Thymus (tissue), 11 donors: ENCODE data around the gene RECQL5. TPM values are rescaled to one million over a fixed set of nuclear protein-coding genes. Genes with fewer than 3 reads are reported as not detected.

Experiments used
- DNase-seq, 9 donors: peaks; one replicate each; pipeline ENCODE4 v3.0.0-alpha.2; 2013; ENCODE audit warnings: low spot score in 9 of 9, low read depth in 6 of 9, missing footprints in 1 of 9
- H3K27ac ChIP-seq, 2 donors: one replicate each; pipeline ENCODE4 v1.5.1; 2013; ENCODE audit warnings: control low read depth in 1 of 2, low read depth in 1 of 2, low read length in 1 of 2, mild to moderate bottlenecking in 1 of 2, moderate library complexity in 1 of 2
- H3K27me3 ChIP-seq, 2 donors: one replicate each; pipeline ENCODE4 v1.5.1; 2013; ENCODE audit warnings: low read length in 1 of 2; ENCODE audit not compliant: control insufficient read depth in 2 of 2, insufficient read depth in 1 of 2
- H3K36me3 ChIP-seq, 2 donors: one replicate each; pipeline ENCODE4 v1.5.1; 2013; ENCODE audit warnings: low read length in 1 of 2, mild to moderate bottlenecking in 1 of 2, moderate library complexity in 1 of 2; ENCODE audit not compliant: control insufficient read depth in 2 of 2, insufficient read depth in 2 of 2
- H3K4me1 ChIP-seq, 2 donors: one replicate each; pipeline ENCODE4 v1.5.1; 2013; ENCODE audit warnings: low read length in 2 of 2; ENCODE audit not compliant: control insufficient read depth in 2 of 2, insufficient read depth in 2 of 2
- H3K4me3 ChIP-seq, 2 donors: one replicate each; pipeline ENCODE4 v1.5.1; 2013; ENCODE audit warnings: low read length in 2 of 2, control low read depth in 1 of 2, mild to moderate bottlenecking in 1 of 2
- H3K9me3 ChIP-seq, 2 donors: one replicate each; pipeline ENCODE4 v1.5.1; 2013; ENCODE audit warnings: low read length in 1 of 2, mild to moderate bottlenecking in 1 of 2; ENCODE audit not compliant: control insufficient read depth in 2 of 2, insufficient read depth in 1 of 2
- WGBS: extraction: QIAGEN DNeasy Blood & Tissue Kit; methylation state at CpG from one replicate; pipeline ENCODE4 v1.1.7; 2013; 5-methylcytosine and 5-hydroxymethylcytosine counted together
- polyA plus RNA-seq: library from polyadenylated mRNA; stranded (reverse); fragments of 200-250 nt; gene quantifications from one replicate; pipeline ENCODE4 v1.2.3, GENCODE V29; 2013
- total RNA-seq: library from RNA; stranded (reverse); fragments of 120-200 nt; gene quantifications from one replicate; pipeline ENCODE4 v1.2.4, GENCODE V29; 2013
- donor health status: healthy.

Gene RECQL5
- total and polyA plus RNA-seq, 2 donors = 17.4 to 51.8 TPM

GRCh38 chr17:75622076-75622475 is 44.9 kb downstream of the RECQL5 start:
- no peak for DNase-seq
- H3K4me1 ChIP-seq = no peaks in the 10 kb centered on the region
- WGBS = 96% methylated on average over 8 of the region's 8 CpGs
- H3K27ac ChIP-seq = no peak overlapping the region
- H3K4me3 ChIP-seq = no peak overlapping the region
- peaks cover 39 to 66% of the 10 kb centered on the region in 2 donors for H3K36me3 ChIP-seq
- no peaks in the 10 kb centered on the region for H3K9me3 ChIP-seq
- H3K27me3 ChIP-seq = no peaks in the 10 kb centered on the region

DNA sequence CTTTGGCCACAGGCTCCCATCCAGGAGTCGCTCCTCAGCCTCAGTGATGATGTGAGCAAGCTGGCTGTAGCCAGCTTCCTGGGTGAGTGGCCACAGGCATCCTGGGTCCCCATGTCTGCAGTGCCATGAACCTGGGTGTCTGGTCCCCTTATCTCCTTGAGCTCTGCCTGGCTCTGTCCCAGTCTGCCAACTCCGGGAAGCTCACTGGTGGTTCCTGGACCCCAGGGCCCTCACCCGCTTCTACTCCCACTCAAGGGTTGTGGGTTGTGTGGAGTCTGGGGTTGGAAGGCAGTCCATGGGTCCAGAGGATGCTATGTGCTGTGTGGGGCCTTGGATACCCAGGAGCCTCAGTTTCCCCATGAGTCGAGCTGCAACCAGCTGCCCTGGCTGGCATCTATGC is 45.5 kb downstream of the RECQL5 start:
- H3K4me3 ChIP-seq = no peak overlapping the region
- H3K4me1 ChIP-seq = no peaks in the 10 kb centered on the region
- no peaks in the 10 kb centered on the region for H3K27me3 ChIP-seq
- 96% methylated on average over 4 of the region's 4 CpGs for WGBS
- peaks cover 35 to 67% of the 10 kb centered on the region in 2 donors for H3K36me3 ChIP-seq
- DNase-seq = no peak
- H3K9me3 ChIP-seq = no peaks in the 10 kb centered on the region
- no peak overlapping the region for H3K27ac ChIP-seq

DNA sequence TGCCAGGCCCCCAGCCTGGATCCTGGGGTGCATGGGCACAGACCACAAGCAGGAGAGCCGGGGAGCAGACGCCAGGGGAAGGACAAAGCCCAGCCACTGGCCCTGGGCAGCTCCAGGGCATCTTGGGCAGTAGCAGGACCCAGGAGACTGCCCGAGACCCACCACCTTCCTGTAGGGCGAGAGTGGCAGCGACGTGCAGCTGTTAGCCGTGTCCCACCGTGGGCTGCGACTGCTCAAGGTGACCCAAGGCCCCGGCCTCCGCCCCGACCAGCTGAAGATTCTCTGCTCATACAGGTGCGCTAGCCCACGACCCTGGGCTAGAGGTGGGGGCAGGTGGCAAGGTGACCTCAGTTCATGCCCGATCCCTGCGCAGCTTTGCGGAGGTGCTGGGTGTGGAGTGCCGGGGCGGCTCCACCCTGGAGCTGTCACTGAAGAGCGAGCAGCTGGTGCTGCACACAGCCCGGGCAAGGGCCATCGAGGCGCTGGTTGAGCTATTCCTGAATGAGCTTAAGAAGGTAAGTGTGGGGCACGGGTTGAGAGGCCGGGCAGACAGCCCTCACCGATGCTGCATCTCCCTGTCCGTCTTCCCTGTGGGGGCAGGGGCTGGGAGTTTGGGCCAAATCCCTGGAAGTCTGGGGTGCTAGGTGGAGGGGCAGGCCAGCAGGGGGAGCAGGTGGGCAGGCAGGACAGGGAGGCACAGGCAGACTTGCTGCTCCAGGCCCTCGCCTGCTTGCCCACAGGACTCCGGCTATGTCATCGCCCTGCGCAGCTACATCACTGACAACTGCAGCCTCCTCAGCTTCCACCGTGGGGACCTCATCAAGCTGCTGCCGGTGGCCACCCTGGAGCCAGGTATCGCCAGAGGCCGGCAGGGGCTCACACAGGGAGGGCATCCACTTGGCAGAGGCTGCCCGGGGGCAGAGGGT is 47.2 kb downstream of the RECQL5 start:
- Histone ChIP-seq H3K36me3 (peaks cover 37 to 69% of the 10 kb centered on the region in 2 donors), H3K27ac (no peak overlapping the region), H3K27me3 (no peaks in the 10 kb centered on the region), H3K4me1 (no peaks in the 10 kb centered on the region), H3K9me3 (no peaks in the 10 kb centered on the region), H3K4me3 (no peak overlapping the region)
- DNase-seq = no peak
- WGBS = 93% methylated on average over 36 of the region's 36 CpGs

GRCh38 chr17:75617675-75618074 is 49.3 kb downstream of the RECQL5 start:
- Histone ChIP-seq H3K9me3 (no peaks in the 10 kb centered on the region), H3K36me3 (peaks cover 42 to 77% of the 10 kb centered on the region in 2 donors), H3K4me3 (no peak overlapping the region), H3K27me3 (no peaks in the 10 kb centered on the region), H3K27ac (no peak overlapping the region), H3K4me1 (no peaks in the 10 kb centered on the region)
- no peak for DNase-seq
- 96% methylated on average over 11 of the region's 11 CpGs for WGBS

DNA sequence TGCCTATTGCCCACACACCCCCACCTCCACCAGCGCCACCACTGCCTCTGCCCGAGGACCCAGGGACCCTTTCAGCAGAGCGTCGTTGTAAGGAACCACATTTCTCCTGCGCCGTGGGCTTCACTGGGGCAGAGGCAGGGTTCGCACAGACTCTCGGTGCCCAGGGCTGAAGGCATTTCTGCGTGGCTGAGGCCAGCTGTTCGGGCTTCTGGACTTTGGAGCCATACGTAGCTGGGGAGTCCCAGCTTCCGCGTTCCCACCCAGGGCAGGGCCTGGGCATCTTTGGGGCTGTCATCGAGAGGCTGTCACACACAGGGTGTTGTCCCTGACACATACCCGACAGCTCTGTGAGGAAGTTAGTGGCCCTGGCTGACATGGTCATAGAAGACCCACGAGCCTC is 49.7 kb downstream of the RECQL5 start:
- Histone ChIP-seq H3K36me3 (peaks cover 42 to 79% of the 10 kb centered on the region in 2 donors), H3K9me3 (no peaks in the 10 kb centered on the region), H3K4me3 (no peak overlapping the region), H3K27ac (no peak overlapping the region), H3K4me1 (no peaks in the 10 kb centered on the region), H3K27me3 (no peaks in the 10 kb centered on the region)
- DNase-seq = no peak
- WGBS = 97% methylated on average over 16 of the region's 16 CpGs

- 96% methylated on average over 24 of the region's 24 CpGs for WGBS
- H3K4me3 ChIP-seq = no peak overlapping the region
- peaks cover 46 to 75% of the 10 kb centered on the region in 2 donors for H3K36me3 ChIP-seq
- no peak for DNase-seq
- no peak overlapping the region for H3K27ac ChIP-seq
- no peaks in the 10 kb centered on the region for H3K4me1 ChIP-seq
- no peaks in the 10 kb centered on the region for H3K9me3 ChIP-seq
- H3K27me3 ChIP-seq = no peaks in the 10 kb centered on the region
These were observed 50.3 kb downstream of the RECQL5 start for GRCh38 chr17:75616521-75617122.

DNA sequence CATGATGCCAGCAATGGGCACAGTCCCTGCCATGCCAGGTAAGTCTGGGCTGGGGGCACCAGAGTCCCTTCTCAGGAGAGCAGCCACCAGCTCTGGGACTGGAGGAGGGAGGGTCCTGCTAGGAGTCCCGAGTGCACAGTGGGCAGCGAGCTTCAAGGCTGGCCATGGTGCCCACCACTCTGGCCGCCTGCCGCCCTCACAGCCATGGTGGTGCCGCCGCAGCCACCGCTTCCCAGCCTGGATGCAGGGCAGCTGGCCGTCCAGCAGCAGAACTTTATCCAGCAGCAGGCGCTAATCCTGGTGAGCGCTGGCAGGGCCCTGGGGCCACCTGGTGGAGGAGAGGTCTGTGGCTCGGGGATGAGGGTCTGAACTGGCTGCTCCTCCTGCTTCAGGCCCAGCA is 51.7 kb downstream of the RECQL5 start:
- WGBS = 96% methylated on average over 11 of the region's 11 CpGs
- no peaks in the 10 kb centered on the region for H3K4me1 ChIP-seq
- no peaks in the 10 kb centered on the region for H3K27me3 ChIP-seq
- peaks cover 44 to 82% of the 10 kb centered on the region in 2 donors for H3K36me3 ChIP-seq
- no peaks in the 10 kb centered on the region for H3K9me3 ChIP-seq
- no peak overlapping the region for H3K27ac ChIP-seq
- no peak overlapping the region for H3K4me3 ChIP-seq
- no peak for DNase-seq

- no peaks in the 10 kb centered on the region for H3K9me3 ChIP-seq
- H3K36me3 ChIP-seq = peaks cover 44 to 82% of the 10 kb centered on the region in 2 donors
- no peak overlapping the region for H3K4me3 ChIP-seq
- WGBS = 96% methylated on average over 19 of the region's 19 CpGs
- H3K4me1 ChIP-seq = no peaks in the 10 kb centered on the region
- H3K27ac ChIP-seq = no peak overlapping the region
- no peaks in the 10 kb centered on the region for H3K27me3 ChIP-seq
- no peak for DNase-seq
These were observed 52.2 kb downstream of the RECQL5 start for GRCh38 chr17:75614556-75615270.

GRCh38 chr17:75614006-75614405 is 52.9 kb downstream of the RECQL5 start:
- Histone ChIP-seq H3K4me1 (no peaks in the 10 kb centered on the region), H3K36me3 (peaks cover 39 to 74% of the 10 kb centered on the region in 2 donors), H3K27me3 (no peaks in the 10 kb centered on the region), H3K4me3 (no peak overlapping the region), H3K9me3 (no peaks in the 10 kb centered on the region), H3K27ac (no peak overlapping the region)
- no peak for DNase-seq
- WGBS = 97% methylated on average over 12 of the region's 12 CpGs
